Measurements from ENCODE around the gene MAP1LC3C. TPM values are rescaled to one million over a fixed set of nuclear protein-coding genes. Genes with fewer than 3 reads are reported as not detected.
A peak's percentile ranks its signal among the peaks of the same experiment; 100 is the strongest.

MAP1LC3C gene
- total RNA-seq, 1 donor from 2014 or later = not detected

- Histone ChIP-seq H3K79me2 (ENCODE audit: low read depth) (no peaks in the 10 kb centered on the region), H3K27me3 (no peaks in the 10 kb centered on the region), H3K9me3 (ENCODE audit: low read depth) (no peaks in the 10 kb centered on the region), H3K4me2 (no peak overlapping the region), H3K36me3 (no peaks in the 10 kb centered on the region), H3F3A (ENCODE audit: low read depth) (no peaks in the 10 kb centered on the region), H2AFZ (replicated peaks) (no peak overlapping the region), H3K27ac (no peak overlapping the region), H3K4me3 (no peak overlapping the region), H4K20me1 (ENCODE audit: low read depth) (no peaks in the 10 kb centered on the region), H3K4me1 (no peaks in the 10 kb centered on the region), H3K9ac (no peak overlapping the region)
- DNase-seq (ENCODE audit: low spot score) = peak; percentile 65
- H3K9me3 Mint-ChIP-seq = peaks cover 2% of the 10 kb centered on the region
- no peak overlapping the region for H3K4me3 Mint-ChIP-seq
- no peaks in the 10 kb centered on the region for H3K36me3 Mint-ChIP-seq
- peak overlapping the region; percentile 52 for H3K27ac Mint-ChIP-seq
- peaks cover 11% of the 10 kb centered on the region for H3K27me3 Mint-ChIP-seq (ENCODE audit: insufficient read depth, low read depth)
- peaks cover 35% of the 10 kb centered on the region for H3K4me1 Mint-ChIP-seq
- peak; percentile 63 for TF ChIP-seq CTCF (IDR thresholded peaks at IDR 0.05)
- TF ChIP-seq EZH2phosphoT487 (IDR thresholded peaks at IDR 0.05) = no peak
Measured at GRCh38 chr1:241985787-241986186, 13.1 kb downstream of the MAP1LC3C start.

GRCh38 chr1:241979926-241980325 is 19.0 kb downstream of the MAP1LC3C start:
- no peak overlapping the region for H3K4me3 ChIP-seq

GRCh38 chr1:241979071-241979470 is 19.8 kb downstream of the MAP1LC3C start:
- peaks cover 17% of the 10 kb centered on the region for H3K4me1 Mint-ChIP-seq
- Histone ChIP-seq H3K9ac (no peak overlapping the region), H3K4me2 (no peak overlapping the region), H3K9me3 (ENCODE audit: low read depth) (no peaks in the 10 kb centered on the region), H3K4me3 (no peak overlapping the region), H2AFZ (replicated peaks) (no peak overlapping the region), H3K4me1 (no peaks in the 10 kb centered on the region), H3K79me2 (ENCODE audit: low read depth) (no peaks in the 10 kb centered on the region), H3F3A (ENCODE audit: low read depth) (no peaks in the 10 kb centered on the region), H3K27ac (no peak overlapping the region), H4K20me1 (ENCODE audit: low read depth) (no peaks in the 10 kb centered on the region), H3K27me3 (no peaks in the 10 kb centered on the region), H3K36me3 (no peaks in the 10 kb centered on the region)
- peaks cover 3% of the 10 kb centered on the region for H3K36me3 Mint-ChIP-seq
- peaks cover 8% of the 10 kb centered on the region for H3K9me3 Mint-ChIP-seq
- H3K27me3 Mint-ChIP-seq (ENCODE audit: insufficient read depth, low read depth) = peaks cover 15% of the 10 kb centered on the region
- peak overlapping the region; percentile 72 for H3K27ac Mint-ChIP-seq
- TF ChIP-seq EZH2 (IDR thresholded peaks at IDR 0.05) = no peak
- TF ChIP-seq EZH2phosphoT487 (IDR thresholded peaks at IDR 0.05) = no peak
- no peak for TF ChIP-seq CTCF (IDR thresholded peaks at IDR 0.05)
- no peak overlapping the region for H3K4me3 Mint-ChIP-seq
- DNase-seq (ENCODE audit: low spot score) = no peak

More at GRCh38 chr1:241979926-241980325, 19.0 kb downstream of the MAP1LC3C start:
- Histone ChIP-seq H3K79me2 (ENCODE audit: low read depth) (no peaks in the 10 kb centered on the region), H3K9ac (no peak overlapping the region), H2AFZ (replicated peaks) (no peak overlapping the region), H3K4me2 (no peak overlapping the region), H4K20me1 (ENCODE audit: low read depth) (no peaks in the 10 kb centered on the region), H3K9me3 (ENCODE audit: low read depth) (no peaks in the 10 kb centered on the region), H3K36me3 (no peaks in the 10 kb centered on the region), H3F3A (ENCODE audit: low read depth) (no peaks in the 10 kb centered on the region), H3K27me3 (no peaks in the 10 kb centered on the region), H3K27ac (no peak overlapping the region), H3K4me1 (no peaks in the 10 kb centered on the region)
- Mint-ChIP-seq H3K27ac (peak overlapping the region; percentile 81), H3K36me3 (peaks cover 3% of the 10 kb centered on the region), H3K9me3 (peaks cover 11% of the 10 kb centered on the region), H3K27me3 (ENCODE audit: insufficient read depth, low read depth) (peaks cover 17% of the 10 kb centered on the region), H3K4me1 (peaks cover 15% of the 10 kb centered on the region), H3K4me3 (peak overlapping the region; percentile 21)
- DNase-seq (ENCODE audit: low spot score) = no peak
- TF ChIP-seq EZH2phosphoT487 (IDR thresholded peaks at IDR 0.05) = no peak
- no peak for TF ChIP-seq CTCF (IDR thresholded peaks at IDR 0.05)
- TF ChIP-seq EZH2 (IDR thresholded peaks at IDR 0.05) = no peak
